ENCODE data around the gene GABARAPL2. TPM values are rescaled to one million over a fixed set of nuclear protein-coding genes. Genes with fewer than 3 reads are reported as not detected.
A peak's percentile ranks its signal among the peaks of the same experiment; 100 is the strongest.

GABARAPL2 gene, protein sequence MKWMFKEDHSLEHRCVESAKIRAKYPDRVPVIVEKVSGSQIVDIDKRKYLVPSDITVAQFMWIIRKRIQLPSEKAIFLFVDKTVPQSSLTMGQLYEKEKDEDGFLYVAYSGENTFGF
- total RNA-seq = 84.6 and 90.3 TPM in 2 replicates
- long read RNA-seq, transcript GABARAPL2-201 (4 exons, 1,002 nt) = major isoform, 196 of 198 reads
- long read RNA-seq, partial matches to known transcripts = 0 of 198 reads
- long read RNA-seq, other reads (novel, unspliced or antisense) = 0 of 198 reads

DNA sequence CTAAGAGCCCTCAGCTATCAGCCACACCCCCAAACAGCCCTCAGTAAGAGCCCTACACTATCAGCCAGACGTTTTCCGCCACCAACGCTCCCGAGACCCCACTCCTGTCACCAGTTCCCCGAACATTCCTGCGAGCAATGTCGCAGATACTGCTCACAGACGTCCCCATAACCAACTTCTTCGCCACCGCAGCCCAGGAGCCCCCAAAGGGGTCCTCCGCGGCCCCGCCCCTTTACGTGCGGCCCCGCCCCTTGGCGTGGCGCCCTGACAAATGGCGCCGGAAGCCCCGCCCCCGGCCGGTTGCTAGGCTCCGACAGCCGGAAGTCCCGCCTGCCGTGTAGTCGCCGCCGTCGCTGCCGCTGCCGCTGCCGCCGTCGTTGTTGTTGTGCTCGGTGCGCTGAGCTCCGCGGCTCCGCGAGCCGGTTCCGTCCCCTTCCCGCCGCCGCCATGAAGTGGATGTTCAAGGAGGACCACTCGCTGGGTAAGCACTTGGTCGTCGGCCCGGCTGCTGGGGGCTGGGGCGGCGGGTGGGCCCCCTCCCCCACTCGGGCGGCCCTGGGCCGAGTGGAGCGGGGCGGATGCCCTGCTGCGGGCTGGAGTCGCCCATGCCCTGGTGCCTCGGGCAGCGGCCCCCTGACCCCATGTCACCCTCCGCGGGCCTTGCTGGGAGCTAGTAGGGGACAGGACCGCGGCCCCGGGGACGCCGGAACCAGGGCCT is at the start of gene GABARAPL2:
Gene GABARAPL2, plus strand, starts transcription at position 340 of the 718 bp plus-strand sequence. Its CDS starts 108 bp downstream, at position 448.
- Mint-ChIP-seq H3K4me3 (ENCODE audit: unreplicated experiment) (peak within 1 kb of the TSS; percentile 98), H3K9me3 (ENCODE audit: unreplicated experiment) (no peaks in the 10 kb centered on the region), H3K36me3 (ENCODE audit: unreplicated experiment) (peaks cover 15% of the 10 kb centered on the region), H3K27ac (ENCODE audit: unreplicated experiment) (peak within 1 kb of the TSS; percentile 79), H3K4me1 (ENCODE audit: unreplicated experiment) (peaks cover 25% of the 10 kb centered on the region), H3K27me3 (ENCODE audit: unreplicated experiment) (peaks cover 23% of the 10 kb centered on the region)
- TF ChIP-seq, protein P1, sequence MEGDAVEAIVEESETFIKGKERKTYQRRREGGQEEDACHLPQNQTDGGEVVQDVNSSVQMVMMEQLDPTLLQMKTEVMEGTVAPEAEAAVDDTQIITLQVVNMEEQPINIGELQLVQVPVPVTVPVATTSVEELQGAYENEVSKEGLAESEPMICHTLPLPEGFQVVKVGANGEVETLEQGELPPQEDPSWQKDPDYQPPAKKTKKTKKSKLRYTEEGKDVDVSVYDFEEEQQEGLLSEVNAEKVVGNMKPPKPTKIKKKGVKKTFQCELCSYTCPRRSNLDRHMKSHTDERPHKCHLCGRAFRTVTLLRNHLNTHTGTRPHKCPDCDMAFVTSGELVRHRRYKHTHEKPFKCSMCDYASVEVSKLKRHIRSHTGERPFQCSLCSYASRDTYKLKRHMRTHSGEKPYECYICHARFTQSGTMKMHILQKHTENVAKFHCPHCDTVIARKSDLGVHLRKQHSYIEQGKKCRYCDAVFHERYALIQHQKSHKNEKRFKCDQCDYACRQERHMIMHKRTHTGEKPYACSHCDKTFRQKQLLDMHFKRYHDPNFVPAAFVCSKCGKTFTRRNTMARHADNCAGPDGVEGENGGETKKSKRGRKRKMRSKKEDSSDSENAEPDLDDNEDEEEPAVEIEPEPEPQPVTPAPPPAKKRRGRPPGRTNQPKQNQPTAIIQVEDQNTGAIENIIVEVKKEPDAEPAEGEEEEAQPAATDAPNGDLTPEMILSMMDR (IDR thresholded peaks at IDR 0.05) = no peak
- DNase-seq (ENCODE audit: extremely low spot score, unreplicated experiment) = peak; percentile 96

DNA sequence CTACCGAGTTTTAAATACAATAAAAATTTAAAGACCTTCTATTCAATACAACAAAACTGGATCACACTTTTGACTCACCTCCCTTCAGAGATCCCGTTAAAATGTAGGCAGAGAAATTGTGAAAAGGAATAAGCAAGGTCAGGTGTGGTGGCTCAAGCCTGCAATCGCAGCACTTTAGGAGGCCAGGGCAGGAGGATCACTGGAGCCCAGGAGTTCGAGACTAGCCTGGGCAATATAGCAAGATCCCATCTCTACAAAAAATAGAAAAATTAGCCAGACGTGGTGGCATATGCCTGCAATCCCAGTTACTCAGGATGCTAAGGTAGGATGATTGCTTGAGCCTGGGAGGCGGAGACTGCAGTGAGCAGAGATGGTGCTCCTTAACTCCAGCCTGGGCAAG is 47.0 kb upstream of the GABARAPL2 start:
- no peaks in the 10 kb centered on the region for H3K36me3 Mint-ChIP-seq (ENCODE audit: unreplicated experiment)
- peaks cover 13% of the 10 kb centered on the region for H3K4me1 Mint-ChIP-seq (ENCODE audit: unreplicated experiment)
- DNase-seq (ENCODE audit: extremely low spot score, unreplicated experiment) = no peak
- no peak overlapping the region for H3K27ac Mint-ChIP-seq (ENCODE audit: unreplicated experiment)
- TF ChIP-seq, protein P1 (IDR thresholded peaks at IDR 0.05) = no peak
- no peak overlapping the region for H3K4me3 Mint-ChIP-seq (ENCODE audit: unreplicated experiment)
- H3K9me3 Mint-ChIP-seq (ENCODE audit: unreplicated experiment) = no peaks in the 10 kb centered on the region
- H3K27me3 Mint-ChIP-seq (ENCODE audit: unreplicated experiment) = no peaks in the 10 kb centered on the region

DNA sequence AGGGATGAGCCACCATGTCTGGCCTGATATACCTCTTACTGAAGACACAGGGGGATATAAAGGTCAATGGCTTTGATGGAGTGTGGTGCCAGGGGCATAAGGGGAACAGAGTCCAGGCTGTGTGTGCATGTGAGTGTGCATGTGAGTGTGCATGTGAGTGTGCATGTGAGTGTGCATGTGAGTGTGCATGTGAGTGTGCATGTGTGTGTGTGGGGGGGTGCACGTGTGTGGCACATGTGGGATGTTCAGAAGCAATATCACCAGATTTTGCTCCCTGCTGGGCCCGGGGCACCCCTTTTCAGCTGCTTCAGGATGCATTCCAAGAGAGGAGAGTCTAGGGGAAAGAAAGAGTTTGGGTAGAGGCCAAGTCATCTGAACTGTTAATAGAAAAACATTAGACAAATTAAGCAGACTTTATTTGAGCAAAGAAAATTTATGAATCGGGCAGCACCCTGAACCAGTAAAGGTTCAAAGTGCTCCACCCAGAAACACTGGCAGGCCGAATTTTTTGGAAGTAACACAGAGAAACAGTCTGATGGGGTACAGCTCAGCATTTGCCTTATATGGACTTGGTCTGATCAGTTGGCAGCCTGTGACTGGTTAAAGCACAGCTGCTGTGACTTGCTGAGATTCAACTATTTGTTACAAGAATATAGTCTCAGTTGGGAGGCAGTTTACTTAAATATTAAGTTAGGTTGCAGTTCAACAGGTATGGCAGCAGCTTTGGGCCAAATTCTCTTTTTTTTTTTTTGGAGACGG is 40.0 kb upstream of the GABARAPL2 start:
- Mint-ChIP-seq H3K4me3 (ENCODE audit: unreplicated experiment) (no peak overlapping the region), H3K4me1 (ENCODE audit: unreplicated experiment) (no peaks in the 10 kb centered on the region), H3K27ac (ENCODE audit: unreplicated experiment) (no peak overlapping the region), H3K9me3 (ENCODE audit: unreplicated experiment) (no peaks in the 10 kb centered on the region), H3K27me3 (ENCODE audit: unreplicated experiment) (no peaks in the 10 kb centered on the region), H3K36me3 (ENCODE audit: unreplicated experiment) (no peaks in the 10 kb centered on the region)
- no peak for DNase-seq (ENCODE audit: extremely low spot score, unreplicated experiment)
- TF ChIP-seq, protein P1 (IDR thresholded peaks at IDR 0.05) = no peak

DNA sequence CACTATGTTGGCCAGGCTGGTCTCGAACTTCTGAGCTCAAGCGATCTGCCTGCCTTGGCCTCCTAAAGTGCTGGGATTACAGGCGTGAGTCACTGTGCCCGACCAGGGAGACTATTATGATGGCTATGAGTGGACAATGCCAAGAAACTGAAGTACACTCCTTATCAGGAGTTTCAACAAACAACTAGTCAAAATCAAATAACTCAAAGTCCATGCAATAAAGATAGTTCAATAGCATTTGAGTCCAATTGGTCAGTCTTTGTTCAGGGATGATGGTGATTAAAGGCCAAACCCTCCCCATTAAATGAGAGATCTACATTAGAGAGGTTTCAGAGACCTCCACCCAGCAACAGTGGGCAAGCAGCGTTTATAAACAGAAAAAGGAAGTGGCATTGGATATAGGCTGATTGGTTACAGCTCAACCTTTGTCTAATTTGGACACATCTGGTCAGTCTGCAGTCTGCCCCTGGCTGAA is 38.3 kb upstream of the GABARAPL2 start:
- TF ChIP-seq, protein P1 (IDR thresholded peaks at IDR 0.05) = no peak
- no peaks in the 10 kb centered on the region for H3K9me3 Mint-ChIP-seq (ENCODE audit: unreplicated experiment)
- no peak for DNase-seq (ENCODE audit: extremely low spot score, unreplicated experiment)
- H3K4me3 Mint-ChIP-seq (ENCODE audit: unreplicated experiment) = no peak overlapping the region
- H3K27ac Mint-ChIP-seq (ENCODE audit: unreplicated experiment) = no peak overlapping the region
- H3K36me3 Mint-ChIP-seq (ENCODE audit: unreplicated experiment) = no peaks in the 10 kb centered on the region
- no peaks in the 10 kb centered on the region for H3K4me1 Mint-ChIP-seq (ENCODE audit: unreplicated experiment)
- peaks cover 4% of the 10 kb centered on the region for H3K27me3 Mint-ChIP-seq (ENCODE audit: unreplicated experiment)
